B cell (primary cell): Measurements from ENCODE around the gene CYTIP. TPM values are rescaled to one million over a fixed set of nuclear protein-coding genes. Genes with fewer than 3 reads are reported as not detected.

Experiments used
- ATAC-seq: fragments of 200-7000 bp; cut with Tn5 transposase; one replicate; pipeline ENCODE4 v1.10.0; 2021; ENCODE audit warnings: low read depth, mild to moderate bottlenecking, moderate number of reproducible peaks, moderate library complexity
- CTCF ChIA-PET: fragments of 350-600 bp; sonication (Branson Sonifier 250); formaldehyde crosslinking; loops from one replicate; lab custom pipeline; 2021; ENCODE audit warnings: antibody characterized with exemption, inconsistent platforms; lab: Charles Lee
- POLR2A ChIA-PET: fragments of 350-600 bp; sonication (Branson Sonifier 250); formaldehyde crosslinking; loops from one replicate; lab custom pipeline; 2021; ENCODE audit warnings: antibody characterized with exemption; lab: Charles Lee
- DNase-seq: peaks from one replicate; pipeline ENCODE4 v3.0.0; 2013
- H2AFZ ChIP-seq: 2 replicates; pipeline ENCODE4 v1.6.1; 2012; ENCODE audit warnings: mild to moderate bottlenecking, low read depth, low read length; ENCODE audit not compliant: insufficient read depth, poor library complexity, severe bottlenecking
- H3K27ac ChIP-seq, 2 donors: 1 replicate in 1 of 2; 2 replicates in 1 of 2; pipeline ENCODE4 v1.5.1; 2012 to 2013; ENCODE audit warnings: low read length in 2 of 2, mild to moderate bottlenecking in 2 of 2, moderate library complexity in 1 of 2
- H3K27me3 ChIP-seq, 4 experiments: fragments of 200-600 bp in 1 of 4; sonication (generic) in 1 of 4; replicated peaks in 1 of 4; 1 replicate in 2 of 4; 2 replicates in 2 of 4; pipeline versions ENCODE4 v1.6.1 to v1.7.0; 2013 to 2016; ENCODE audit warnings: low read length in 3 of 4, mild to moderate bottlenecking in 2 of 4, mixed read lengths in 1 of 4, moderate library complexity in 1 of 4; ENCODE audit not compliant: insufficient read depth in 4 of 4, control insufficient read depth in 3 of 4; ENCODE audit errors: control extremely low read depth in 1 of 4
- H3K36me3 ChIP-seq, 2 experiments: replicated peaks in 1 of 2; 1 replicate in 1 of 2; 2 replicates in 1 of 2; pipeline versions ENCODE4 v1.6.1 to v1.7.1; 2013; ENCODE audit warnings: low read length in 1 of 2; ENCODE audit not compliant: insufficient read depth in 2 of 2, control insufficient read depth in 1 of 2; ENCODE audit errors: control extremely low read depth in 1 of 2, extremely low read depth in 1 of 2
- H3K4me1 ChIP-seq, 2 donors: fragments of 200-600 bp in 1 of 2; sonication (generic) in 1 of 2; 1 replicate in 1 of 2; 2 replicates in 1 of 2; pipeline versions ENCODE4 v1.5.1 to v1.6.1; 2013 to 2017; ENCODE audit warnings: low read length in 2 of 2; ENCODE audit not compliant: control insufficient read depth in 2 of 2, insufficient read depth in 2 of 2
- H3K4me2 ChIP-seq: replicated peaks from 2 replicates; pipeline ENCODE3; 2012; ENCODE audit warnings: mild to moderate bottlenecking, low read depth, low read length; ENCODE audit not compliant: poor library complexity, severe bottlenecking
- H3K4me3 ChIP-seq, 5 experiments: fragments of 200-600 bp in 1 of 5; sonication (generic) in 1 of 5; 1 replicate in 3 of 5; 2 replicates in 2 of 5; pipeline versions ENCODE4 v1.5.1 to v1.7.0; 2011 to 2016; ENCODE audit warnings: low read length in 4 of 5, mild to moderate bottlenecking in 4 of 5, low read depth in 2 of 5, control low read depth in 1 of 5, moderate library complexity in 1 of 5; ENCODE audit not compliant: insufficient read depth in 1 of 5; ENCODE audit errors: control extremely low read depth in 1 of 5, extremely low read depth in 1 of 5
- H3K79me2 ChIP-seq: fragments of 200-600 bp; sonication (generic); one replicate; pipeline ENCODE4 v1.6.0; 2016; ENCODE audit warnings: low read length; ENCODE audit not compliant: control insufficient read depth, insufficient read depth
- H3K9ac ChIP-seq: fragments of 200-600 bp; sonication (generic); 2 replicates; pipeline ENCODE4 v1.6.1; 2017; ENCODE audit warnings: mild to moderate bottlenecking, low read length, moderate library complexity
- H3K9me3 ChIP-seq, 3 donors: one replicate each; pipeline versions ENCODE4 v1.6.1 to v1.7.1; 2013; ENCODE audit warnings: low read length in 2 of 3; ENCODE audit not compliant: control insufficient read depth in 2 of 3, insufficient read depth in 1 of 3; ENCODE audit errors: control extremely low read depth in 1 of 3
- H4K20me1 ChIP-seq: 2 replicates; pipeline ENCODE4 v1.6.0; 2012; ENCODE audit warnings: mild to moderate bottlenecking, low read length; ENCODE audit not compliant: insufficient read depth, control insufficient read depth, poor library complexity, severe bottlenecking
- H3K27ac Mint-ChIP-seq: one replicate; pipeline ENCODE4 v1.8.0; 2021; ENCODE audit warnings: mixed read lengths
- H3K27me3 Mint-ChIP-seq: one replicate; pipeline ENCODE4 v1.8.0; 2021; ENCODE audit warnings: mixed read lengths
- H3K4me1 Mint-ChIP-seq: one replicate; pipeline ENCODE4 v1.8.0; 2021; ENCODE audit warnings: mixed read lengths
- H3K4me3 Mint-ChIP-seq: one replicate; pipeline ENCODE4 v1.8.0; 2021; ENCODE audit warnings: mixed read lengths
- H3K9me3 Mint-ChIP-seq: one replicate; pipeline ENCODE4 v1.8.0; 2022; ENCODE audit warnings: mixed read lengths; ENCODE audit not compliant: insufficient read depth
- EZH2 ChIP-seq: IDR thresholded peaks from 2 replicates; pipeline ENCODE4 v1.6.1; 2012; ENCODE audit warnings: borderline replicate concordance, low read depth, mild to moderate bottlenecking, moderate library complexity, low read length; ENCODE audit not compliant: insufficient read depth, poor library complexity, severe bottlenecking
- WGBS: methylation state at CpG from one replicate; pipeline ENCODE4 v1.1.5; 2013; ENCODE audit warnings: missing lambda C conversion rate; ENCODE audit not compliant: insufficient coverage; 5-methylcytosine and 5-hydroxymethylcytosine counted together
- intact Hi-C: fragments of 100-400 bp; cut with micrococcal nuclease; formaldehyde crosslinking; loops from one replicate; pipeline ENCODE4 v1.10.0; 2022
- polyA plus RNA-seq: library from polyadenylated mRNA; depleted of rRNA; stranded (reverse); fragments of >200 nt; gene quantifications from 2 replicates; pipeline ENCODE4 v1.2.3, GENCODE V29; 2012
- total RNA-seq, 2 donors: library from RNA; stranded (reverse); fragments of 120-200 nt in 1 of 2; gene quantifications; 1 replicate in 1 of 2; 2 replicates in 1 of 2; pipeline versions ENCODE4 v1.2.3 to v1.2.4, GENCODE V29; 2013 to 2022
- TF ChIP-seq, protein P1 (sequence below): fragments of 200-600 bp; IDR thresholded peaks from one replicate; pipeline ENCODE4 v1.8.0; 2022; ENCODE audit warnings: antibody characterized with exemption, mild to moderate bottlenecking

CYTIP gene
- total and polyA plus RNA-seq, 2 donors (not counting 1 experiment from before 2014, with no cell fraction given) = 73.0 to 327 TPM

DNA sequence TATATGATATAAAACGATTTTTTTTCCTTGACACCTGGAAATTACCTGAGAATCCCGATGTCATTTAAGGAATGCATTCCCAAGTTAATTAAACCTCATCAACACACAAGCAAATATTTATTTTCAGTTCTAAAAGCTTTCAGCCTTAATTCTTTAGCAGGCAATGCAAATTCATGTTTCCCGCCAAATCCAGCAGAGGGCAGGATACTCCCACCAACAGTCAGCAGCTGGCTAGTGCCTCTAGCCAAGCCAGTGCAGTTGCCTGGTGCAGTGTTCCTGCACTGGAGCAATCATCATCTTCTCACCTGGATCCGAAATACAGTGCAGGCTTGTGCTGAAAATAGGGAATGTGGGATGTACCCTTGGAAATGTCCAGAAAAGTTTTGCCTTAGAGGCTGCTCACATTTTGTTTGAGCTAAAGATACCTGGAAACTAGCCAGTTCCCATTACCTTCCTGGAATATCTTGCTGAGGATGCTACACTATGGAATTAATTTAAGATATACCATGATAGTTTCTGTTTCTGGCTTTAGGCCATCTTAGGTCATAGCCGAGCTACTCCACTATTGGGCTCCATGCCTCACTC lies 48.4 kb upstream of the CYTIP start:
- Histone ChIP-seq H3K4me2 (no peak overlapping the region), H3K79me2 (no peaks in the 10 kb centered on the region), H3K27me3 (no peaks in the 10 kb centered on the region), H3K27ac (no peak overlapping the region), H3K9ac (no peak overlapping the region), H2AFZ (no peak overlapping the region), H3K36me3 (no peaks in the 10 kb centered on the region), H3K4me1 (peaks cover 6 to 14% of the 10 kb centered on the region in 2 donors), H4K20me1 (no peaks in the 10 kb centered on the region), H3K4me3 (no peak overlapping the region), H3K9me3 (no peaks in the 10 kb centered on the region)
- TF ChIP-seq EZH2 = no peak
- TF ChIP-seq, protein P1, sequence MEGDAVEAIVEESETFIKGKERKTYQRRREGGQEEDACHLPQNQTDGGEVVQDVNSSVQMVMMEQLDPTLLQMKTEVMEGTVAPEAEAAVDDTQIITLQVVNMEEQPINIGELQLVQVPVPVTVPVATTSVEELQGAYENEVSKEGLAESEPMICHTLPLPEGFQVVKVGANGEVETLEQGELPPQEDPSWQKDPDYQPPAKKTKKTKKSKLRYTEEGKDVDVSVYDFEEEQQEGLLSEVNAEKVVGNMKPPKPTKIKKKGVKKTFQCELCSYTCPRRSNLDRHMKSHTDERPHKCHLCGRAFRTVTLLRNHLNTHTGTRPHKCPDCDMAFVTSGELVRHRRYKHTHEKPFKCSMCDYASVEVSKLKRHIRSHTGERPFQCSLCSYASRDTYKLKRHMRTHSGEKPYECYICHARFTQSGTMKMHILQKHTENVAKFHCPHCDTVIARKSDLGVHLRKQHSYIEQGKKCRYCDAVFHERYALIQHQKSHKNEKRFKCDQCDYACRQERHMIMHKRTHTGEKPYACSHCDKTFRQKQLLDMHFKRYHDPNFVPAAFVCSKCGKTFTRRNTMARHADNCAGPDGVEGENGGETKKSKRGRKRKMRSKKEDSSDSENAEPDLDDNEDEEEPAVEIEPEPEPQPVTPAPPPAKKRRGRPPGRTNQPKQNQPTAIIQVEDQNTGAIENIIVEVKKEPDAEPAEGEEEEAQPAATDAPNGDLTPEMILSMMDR = peak; percentile 91
- Mint-ChIP-seq H3K4me3 (no peak overlapping the region), H3K27me3 (no peaks in the 10 kb centered on the region), H3K9me3 (no peaks in the 10 kb centered on the region), H3K4me1 (peaks cover 20% of the 10 kb centered on the region), H3K27ac (no peak overlapping the region)
- peak; percentile 81 for DNase-seq
- CTCF ChIA-PET = interaction anchor here (0.6 to 10.6 kb wide), 46 partner anchors 10 to 532 kb away, joined by 3 to 157 read pairs (median 4); partner anchors contain the start of genes ACVR1, CYTIP and ERMN
- 25% methylated on average over 4 of the region's 5 CpGs for WGBS
- POLR2A ChIA-PET = interaction anchor here (0.7 to 1.7 kb wide), 4 partner anchors 19 to 60 kb away, joined by 3 to 4 read pairs (median 3); no protein-coding TSS in a partner anchor
- intact Hi-C loops = loop anchor here (1.0 to 10.0 kb wide), 10 partner anchors 22 to 1263 kb away; partner anchors contain the start of genes ACVR1, ACVR1C and CYTIP
- ATAC-seq = peak; percentile 96

DNA sequence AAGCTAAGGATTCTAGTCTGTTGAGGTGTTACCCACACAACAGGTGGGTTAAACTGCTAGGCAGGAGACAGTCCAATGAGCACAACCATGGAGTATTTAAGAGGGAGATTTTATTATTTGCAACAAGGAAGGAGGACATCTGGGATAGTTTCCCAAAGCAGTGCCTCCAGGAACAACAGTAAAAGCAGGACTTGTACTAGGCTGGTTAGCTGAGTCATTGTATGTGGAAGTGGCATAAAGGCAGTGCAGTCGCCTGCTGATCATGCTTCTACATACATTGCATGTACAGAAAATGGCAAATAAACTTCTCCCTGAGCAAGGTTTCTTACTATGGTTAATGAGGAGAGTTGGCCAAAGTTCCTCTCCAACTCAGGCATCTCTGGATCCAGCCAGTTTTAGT lies 46.1 kb upstream of the CYTIP start:
- no peak for TF ChIP-seq EZH2
- TF ChIP-seq, protein P1 = no peak
- ChIA-PET CTCF (interaction anchor here (0.6 to 10.6 kb wide), 13 partner anchors 8 to 400 kb away, joined by 3 to 157 read pairs (median 7); partner anchors contain the start of gene ERMN), POLR2A (interaction anchor here (0.7 kb wide), 1 partner anchor 46 kb away, joined by 3 read pairs; the partner anchor contains the start of gene CYTIP)
- no peak for ATAC-seq
- H3K27me3 ChIP-seq = no peaks in the 10 kb centered on the region
- no peak overlapping the region for H3K4me3 ChIP-seq
- Mint-ChIP-seq H3K9me3 (no peaks in the 10 kb centered on the region), H3K4me1 (peaks cover 23% of the 10 kb centered on the region), H3K27me3 (no peaks in the 10 kb centered on the region), H3K27ac (no peak overlapping the region), H3K4me3 (no peak overlapping the region)
- H3K4me1 ChIP-seq = peaks cover 6 to 14% of the 10 kb centered on the region in 2 donors
- H3K9ac ChIP-seq = no peak overlapping the region
- no peak overlapping the region for H3K4me2 ChIP-seq
- no peak overlapping the region for H3K27ac ChIP-seq
- no peak for DNase-seq
- H3K36me3 ChIP-seq = no peaks in the 10 kb centered on the region
- no peaks in the 10 kb centered on the region for H3K9me3 ChIP-seq
- no peaks in the 10 kb centered on the region for H4K20me1 ChIP-seq
- no CpG with 5 or more reads among the region's 1 CpG for WGBS
- intact Hi-C loops = loop anchor here (10.0 kb wide), 1 partner anchor 1265 kb away; no protein-coding TSS in a partner anchor
- H2AFZ ChIP-seq = no peak overlapping the region
- no peaks in the 10 kb centered on the region for H3K79me2 ChIP-seq
